ENCODE measurements around the gene S100A1. TPM values are rescaled to one million over a fixed set of nuclear protein-coding genes. Genes with fewer than 3 reads are reported as not detected.
A peak's percentile ranks its signal among the peaks of the same experiment; 100 is the strongest.

The S100A1 gene
- total RNA-seq, 1 donor from 2014 or later, result 2,012 TPM

GRCh38 chr1:153679337-153680119 lies 51.3 kb downstream of the S100A1 start:
- intact Hi-C loops (cut with micrococcal nuclease), result loop anchor here (5.0 to 10.0 kb wide), 2 partner anchors 68 to 305 kb away; partner anchors contain the start of gene RAB13
- Histone ChIP-seq H3K27me3 (ENCODE audit: low read depth) (peaks cover 21% of the 10 kb centered on the region), H3K4me3 (peak overlapping the region; percentile 77), H3K36me3 (no peaks in the 10 kb centered on the region), H3K27ac (replicated peaks) (peak overlapping the region; percentile 82), H3K9me3 (replicated peaks) (no peaks in the 10 kb centered on the region), H3K4me1 (peaks cover 36% of the 10 kb centered on the region)
- DNase-seq, result peak; percentile 24
- no peak for TF ChIP-seq CTCF (IDR thresholded peaks at IDR 0.05; ENCODE audit: borderline replicate concordance)

GRCh38 chr1:153680120-153680403 lies 51.8 kb downstream of the S100A1 start:
- Histone ChIP-seq H3K9me3 (replicated peaks) (no peaks in the 10 kb centered on the region), H3K36me3 (no peaks in the 10 kb centered on the region), H3K4me1 (peaks cover 36% of the 10 kb centered on the region), H3K4me3 (peak overlapping the region; percentile 77), H3K27ac (replicated peaks) (peak overlapping the region; percentile 82), H3K27me3 (ENCODE audit: low read depth) (peaks cover 21% of the 10 kb centered on the region)
- TF ChIP-seq CTCF (IDR thresholded peaks at IDR 0.05; ENCODE audit: borderline replicate concordance), result no peak
- intact Hi-C loops (cut with micrococcal nuclease), result no loop called here
- DNase-seq, result no peak

Other genes with a start within 250 kb of the S100A1 start
- 26.6 TPM for gene S100A8, start 237.4 kb upstream of the S100A1 start, total RNA-seq
- gene S100A7A, start 211.9 kb upstream of the S100A1 start, total RNA-seq, result not detected
- gene S100A7, start 167.8 kb upstream of the S100A1 start, total RNA-seq, result not detected
- gene S100A6, start 92.4 kb upstream of the S100A1 start, total RNA-seq, result 336 TPM
- not detected for gene S100A5, start 87.5 kb upstream of the S100A1 start, total RNA-seq
- 137 TPM for gene S100A4, start 82.6 kb upstream of the S100A1 start, total RNA-seq
- 0.36 TPM for gene S100A3, start 79.2 kb upstream of the S100A1 start, total RNA-seq
- 2.7 TPM for gene S100A2, start 62.6 kb upstream of the S100A1 start, total RNA-seq
- gene S100A16, start 15.3 kb upstream of the S100A1 start, total RNA-seq, result 38.8 TPM
- 6.5 TPM for gene S100A14, start 12.1 kb upstream of the S100A1 start, total RNA-seq
- 131 TPM for gene S100A13, start 929 bp upstream of the S100A1 start, total RNA-seq
- 75.5 TPM for gene CHTOP, start 5.6 kb downstream of the S100A1 start, total RNA-seq
- 67.0 TPM for gene SNAPIN, start 30.3 kb downstream of the S100A1 start, total RNA-seq
- gene ILF2, start 42.6 kb downstream of the S100A1 start, total RNA-seq, result 61.6 TPM
- gene NPR1, start 50.3 kb downstream of the S100A1 start, total RNA-seq, result 10.4 TPM
- 34.3 TPM for gene INTS3, start 99.6 kb downstream of the S100A1 start, total RNA-seq
- gene SLC27A3, start 147.0 kb downstream of the S100A1 start, total RNA-seq, result 10.5 TPM